ENCODE measurements around the gene RAB40A.

RAB40A gene

GRCh38 chrX:103519389-103519788 is at the start of gene RAB40A:
RAB40A (minus strand) TSS chrX:103519489; CDS start chrX:103500756, 18,733 bp downstream.
- DNase-seq = no peak

- DNase-seq = no peak
Observed at GRCh38 chrX:103565752-103566151, 46.5 kb upstream of the RAB40A start.

- no peak for DNase-seq
Observed at GRCh38 chrX:103565197-103565596, 45.9 kb upstream of the RAB40A start.

- no peak for DNase-seq
Observed at GRCh38 chrX:103562801-103563200, 43.5 kb upstream of the RAB40A start.

- DNase-seq = no peak
Observed at GRCh38 chrX:103560256-103560655, 41.0 kb upstream of the RAB40A start.

- DNase-seq = no peak
Observed at GRCh38 chrX:103556963-103557612, 37.8 kb upstream of the RAB40A start.

GRCh38 chrX:103554687-103555424 is 35.6 kb upstream of the RAB40A start:
- peak; percentile 51 to 55 for DNase-seq

- DNase-seq = no peak
Observed at GRCh38 chrX:103552236-103552635, 32.9 kb upstream of the RAB40A start.

GRCh38 chrX:103550415-103551051 is 31.2 kb upstream of the RAB40A start:
- no peak for DNase-seq

GRCh38 chrX:103549916-103550315 is 30.6 kb upstream of the RAB40A start:
- no peak for DNase-seq

GRCh38 chrX:103540145-103540544 is 20.9 kb upstream of the RAB40A start:
- no peak for DNase-seq

- DNase-seq = no peak
Observed at GRCh38 chrX:103539695-103540094, 20.4 kb upstream of the RAB40A start.

- no peak for DNase-seq
Observed at GRCh38 chrX:103538728-103539127, 19.4 kb upstream of the RAB40A start.

- DNase-seq = no peak
Observed at GRCh38 chrX:103537871-103538387, 18.6 kb upstream of the RAB40A start.

- no peak for DNase-seq
Observed at GRCh38 chrX:103536732-103537131, 17.4 kb upstream of the RAB40A start.

GRCh38 chrX:103536071-103536470 is 16.8 kb upstream of the RAB40A start:
- no peak for DNase-seq

GRCh38 chrX:103535206-103535605 is 15.9 kb upstream of the RAB40A start:
- no peak for DNase-seq

- peak; percentile 59 to 66 for DNase-seq
Observed at GRCh38 chrX:103533511-103534216, 14.4 kb upstream of the RAB40A start.

- no peak for DNase-seq
Observed at GRCh38 chrX:103531002-103531401, 11.7 kb upstream of the RAB40A start.

GRCh38 chrX:103530545-103530944 is 11.3 kb upstream of the RAB40A start:
- DNase-seq = no peak

GRCh38 chrX:103529550-103529949 is 10.3 kb upstream of the RAB40A start:
- no peak for DNase-seq

- DNase-seq = no peak
Observed at GRCh38 chrX:103524747-103525146, 5.5 kb upstream of the RAB40A start.

GRCh38 chrX:103523605-103524004 is 4.3 kb upstream of the RAB40A start:
- DNase-seq = no peak

All from stimulated activated CD4-positive, alpha-beta T cell treated with anti-CD3 and anti-CD28 coated beads, Interleukin-2, amount 100 ng/mL, for 48 hours (primary cell).